Panc1 (cell line): ENCODE results near the gene SMARCA2. TPM values are rescaled to one million over a fixed set of nuclear protein-coding genes. Genes with fewer than 3 reads are reported as not detected.

Source experiments
- ATAC-seq: fragments of 200-7000 bp; cut with Tn5 transposase; 2 replicates; pipeline ENCODE4 v1.9.1; 2020; ENCODE audit warnings: mild to moderate bottlenecking, moderate library complexity
- BruUV-seq: library from RNA; stranded (reverse); fragments of 400-500 nt; replicated peaks from 2 replicates; lab custom pipeline; 2021; lab: Mats Ljungman, UMichigan
- CTCF ChIA-PET: fragments of 300-600 bp; sonication (Branson Sonifier 250); formaldehyde crosslinking; loops from one replicate; lab custom pipeline; 2022; ENCODE audit warnings: antibody characterized with exemption; lab: Charles Lee
- POLR2A ChIA-PET: fragments of 300-600 bp; sonication (Branson Sonifier 250); formaldehyde crosslinking; loops from one replicate; lab custom pipeline; 2022; ENCODE audit warnings: antibody characterized with exemption; lab: Charles Lee
- DNase-seq: peaks from one replicate; pipeline ENCODE4 v3.0.0-alpha.2; 2010; ENCODE audit warnings: low read depth, low spot score
- H3K27ac ChIP-seq: 2 replicates; pipeline ENCODE4 v1.5.1; 2011; ENCODE audit warnings: mild to moderate bottlenecking, low read length, inconsistent platforms
- H3K27me3 ChIP-seq: fragments of 200-500 bp; sonication (Bioruptor generic); 2 replicates; pipeline ENCODE4 v1.6.0; 2014; ENCODE audit warnings: low read length, inconsistent platforms; ENCODE audit not compliant: control insufficient read depth, insufficient read depth
- H3K36me3 ChIP-seq: fragments of 200-500 bp; sonication (Bioruptor generic); 2 replicates; pipeline ENCODE4 v1.5.1; 2014; ENCODE audit warnings: inconsistent platforms, mild to moderate bottlenecking, low read length, moderate library complexity; ENCODE audit not compliant: control insufficient read depth, insufficient read depth
- H3K4me1 ChIP-seq: 2 replicates; pipeline ENCODE4 v1.5.1; 2011; ENCODE audit warnings: inconsistent platforms, mild to moderate bottlenecking, low read length, moderate library complexity; ENCODE audit not compliant: control insufficient read depth, insufficient read depth
- H3K4me3 ChIP-seq, 2 experiments: 2 replicates each; pipeline ENCODE4 v1.5.1; 2011 to 2012; ENCODE audit warnings: low read depth in 2 of 2, low read length in 2 of 2, mild to moderate bottlenecking in 2 of 2, inconsistent platforms in 1 of 2, moderate library complexity in 1 of 2
- H3K9me3 ChIP-seq: fragments of 200-500 bp; sonication (Bioruptor generic); 2 replicates; pipeline ENCODE4 v1.5.1; 2014; ENCODE audit warnings: low read depth, mild to moderate bottlenecking, inconsistent platforms, low read length, moderate library complexity; ENCODE audit not compliant: control insufficient read depth, insufficient read depth
- POLR2AphosphoS5 ChIP-seq: IDR thresholded peaks from 2 replicates; pipeline ENCODE4 v1.6.1; 2012; ENCODE audit warnings: mild to moderate bottlenecking, low read depth, low read length, moderate library complexity
- REST ChIP-seq, 2 experiments: IDR thresholded peaks; 2 replicates each; pipeline ENCODE4 v1.6.1; 2011 to 2012; ENCODE audit warnings: low read depth in 2 of 2, control low read depth in 1 of 2, low read length in 1 of 2, mild to moderate bottlenecking in 1 of 2, moderate library complexity in 1 of 2; ENCODE audit not compliant: insufficient read depth in 1 of 2
- SIN3A ChIP-seq: IDR thresholded peaks from 2 replicates; pipeline ENCODE4 v1.6.1; 2012; ENCODE audit warnings: low read depth, mild to moderate bottlenecking, low read length, moderate library complexity, borderline replicate concordance; ENCODE audit not compliant: insufficient read depth
- TCF7L2 ChIP-seq: IDR thresholded peaks from 2 replicates; pipeline ENCODE4 v1.6.1; 2011; ENCODE audit warnings: mild to moderate bottlenecking, low read depth, low read length, inconsistent platforms
- in situ Hi-C: cut with HindIII; loops from 2 replicates; pipeline ENCODE4 v1.10.0; 2016; ENCODE audit warnings: low sequenced_read_pairs, low pct_unique_long_range_greater_than_20kb
- intact Hi-C: fragments of 100-400 bp; cut with micrococcal nuclease; formaldehyde crosslinking; loops from one replicate; pipeline ENCODE4 v1.10.0; 2022; ENCODE audit not compliant: unreplicated experiment
- total RNA-seq: library from RNA; stranded (reverse); gene quantifications from one replicate; pipeline ENCODE4 v1.2.1, GENCODE V29; 2021; ENCODE audit not compliant: unreplicated experiment
- TF ChIP-seq, protein P1 (sequence below): fragments of 450-650 bp; IDR thresholded peaks from 2 replicates; pipeline ENCODE4 v1.5.1; 2017; ENCODE audit warnings: mild to moderate bottlenecking

The SMARCA2 gene
- total RNA-seq, 1 experiment from 2014 or later, result 13.3 TPM

DNA sequence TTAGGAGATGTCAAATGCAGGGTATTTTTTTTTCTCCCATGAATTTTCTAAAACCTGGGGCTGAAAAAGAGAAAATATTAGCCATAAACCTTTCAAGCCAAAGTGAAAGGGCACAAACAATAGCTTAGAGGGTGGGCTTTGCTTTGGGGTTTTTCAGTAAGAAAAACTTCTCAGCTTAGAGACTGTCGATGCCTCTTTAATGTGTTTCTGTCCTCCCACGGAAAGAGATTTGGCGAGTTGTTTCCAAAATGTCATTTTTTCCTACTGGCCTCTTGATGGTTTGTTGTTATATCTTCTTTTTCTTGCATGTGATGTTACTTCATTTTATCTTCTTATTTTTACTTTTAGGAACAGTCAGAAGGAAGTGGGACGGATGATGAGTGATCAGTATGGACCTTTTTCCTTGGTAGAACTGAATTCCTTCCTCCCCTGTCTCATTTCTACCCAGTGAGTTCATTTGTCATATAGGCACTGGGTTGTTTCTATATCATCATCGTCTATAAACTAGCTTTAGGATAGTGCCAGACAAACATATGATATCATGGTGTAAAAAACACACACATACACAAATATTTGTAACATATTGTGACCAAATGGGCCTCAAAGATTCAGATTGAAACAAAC is 177.3 kb downstream of the SMARCA2 start:
- H3K9me3 ChIP-seq, result no peaks in the 10 kb centered on the region
- no peaks in the 10 kb centered on the region for H3K36me3 ChIP-seq
- TF ChIP-seq TCF7L2, result no peak
- no peak for TF ChIP-seq SIN3A
- TF ChIP-seq REST (IDR thresholded peaks at IDR 0.05; ENCODE audit: insufficient read depth in 1 of 2, low read depth in 2 of 2, low read length in 1 of 2), result no peak
- TF ChIP-seq, protein P1, sequence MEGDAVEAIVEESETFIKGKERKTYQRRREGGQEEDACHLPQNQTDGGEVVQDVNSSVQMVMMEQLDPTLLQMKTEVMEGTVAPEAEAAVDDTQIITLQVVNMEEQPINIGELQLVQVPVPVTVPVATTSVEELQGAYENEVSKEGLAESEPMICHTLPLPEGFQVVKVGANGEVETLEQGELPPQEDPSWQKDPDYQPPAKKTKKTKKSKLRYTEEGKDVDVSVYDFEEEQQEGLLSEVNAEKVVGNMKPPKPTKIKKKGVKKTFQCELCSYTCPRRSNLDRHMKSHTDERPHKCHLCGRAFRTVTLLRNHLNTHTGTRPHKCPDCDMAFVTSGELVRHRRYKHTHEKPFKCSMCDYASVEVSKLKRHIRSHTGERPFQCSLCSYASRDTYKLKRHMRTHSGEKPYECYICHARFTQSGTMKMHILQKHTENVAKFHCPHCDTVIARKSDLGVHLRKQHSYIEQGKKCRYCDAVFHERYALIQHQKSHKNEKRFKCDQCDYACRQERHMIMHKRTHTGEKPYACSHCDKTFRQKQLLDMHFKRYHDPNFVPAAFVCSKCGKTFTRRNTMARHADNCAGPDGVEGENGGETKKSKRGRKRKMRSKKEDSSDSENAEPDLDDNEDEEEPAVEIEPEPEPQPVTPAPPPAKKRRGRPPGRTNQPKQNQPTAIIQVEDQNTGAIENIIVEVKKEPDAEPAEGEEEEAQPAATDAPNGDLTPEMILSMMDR, result no peak
- no peak for TF ChIP-seq POLR2AphosphoS5
- ChIA-PET POLR2A (no interaction called here), CTCF (no interaction called here)
- H3K27ac ChIP-seq, result no peak overlapping the region
- in situ Hi-C loops (no loop called here), intact Hi-C loops (no loop called here)
- H3K4me3 ChIP-seq, result no peak overlapping the region
- BruUV-seq, result no TSS peak
- H3K27me3 ChIP-seq, result no peaks in the 10 kb centered on the region
- DNase-seq, result no peak
- no peaks in the 10 kb centered on the region for H3K4me1 ChIP-seq
- ATAC-seq, result no peak

GRCh38 chr9:2193552-2193951 is 178.4 kb downstream of the SMARCA2 start:
- no TSS peak for BruUV-seq
- DNase-seq (no peak), ATAC-seq (no peak)
- H3K9me3 ChIP-seq, result no peaks in the 10 kb centered on the region
- ChIA-PET POLR2A (no interaction called here), CTCF (no interaction called here)
- H3K27ac ChIP-seq, result no peak overlapping the region
- in situ Hi-C loops, result no loop called here
- H3K4me3 ChIP-seq, result no peak overlapping the region
- no peaks in the 10 kb centered on the region for H3K4me1 ChIP-seq
- intact Hi-C loops, result no loop called here
- H3K27me3 ChIP-seq, result no peaks in the 10 kb centered on the region
- no peaks in the 10 kb centered on the region for H3K36me3 ChIP-seq
- TF ChIP-seq SIN3A (no peak), TCF7L2 (no peak), POLR2AphosphoS5 (no peak), REST (IDR thresholded peaks at IDR 0.05; ENCODE audit: insufficient read depth in 1 of 2, low read depth in 2 of 2, low read length in 1 of 2) (no peak)
- TF ChIP-seq, protein P1, result no peak
